ENCODE results near the gene PCK2. TPM values are rescaled to one million over a fixed set of nuclear protein-coding genes. Genes with fewer than 3 reads are reported as not detected.

Gene PCK2
- total RNA-seq, 1 donor: 13.0 TPM

DNA sequence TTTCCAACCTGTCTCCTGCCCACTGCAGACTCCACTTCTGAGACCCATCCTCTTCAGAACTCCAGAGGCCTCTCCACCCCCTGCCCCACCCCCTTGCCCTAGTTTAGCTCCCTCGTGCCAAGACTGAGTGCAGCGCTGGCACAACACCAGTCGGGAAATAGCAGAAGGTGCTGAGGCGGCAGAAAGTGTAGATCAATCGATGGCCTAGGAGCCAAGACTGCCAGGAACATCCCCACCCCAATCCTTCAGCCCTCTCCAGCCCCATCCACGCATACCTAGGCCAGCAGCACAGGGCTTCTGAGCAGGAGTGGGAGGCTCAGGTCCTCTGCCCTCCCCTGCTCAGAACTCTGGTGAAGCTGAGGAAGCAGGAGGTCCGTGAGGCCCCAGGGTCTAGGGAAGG is 21.7 kb upstream of the PCK2 start:
- no peak overlapping the region for H3K4me3 ChIP-seq (ENCODE audit: low read depth, low read length)
- TF ChIP-seq, protein P1, sequence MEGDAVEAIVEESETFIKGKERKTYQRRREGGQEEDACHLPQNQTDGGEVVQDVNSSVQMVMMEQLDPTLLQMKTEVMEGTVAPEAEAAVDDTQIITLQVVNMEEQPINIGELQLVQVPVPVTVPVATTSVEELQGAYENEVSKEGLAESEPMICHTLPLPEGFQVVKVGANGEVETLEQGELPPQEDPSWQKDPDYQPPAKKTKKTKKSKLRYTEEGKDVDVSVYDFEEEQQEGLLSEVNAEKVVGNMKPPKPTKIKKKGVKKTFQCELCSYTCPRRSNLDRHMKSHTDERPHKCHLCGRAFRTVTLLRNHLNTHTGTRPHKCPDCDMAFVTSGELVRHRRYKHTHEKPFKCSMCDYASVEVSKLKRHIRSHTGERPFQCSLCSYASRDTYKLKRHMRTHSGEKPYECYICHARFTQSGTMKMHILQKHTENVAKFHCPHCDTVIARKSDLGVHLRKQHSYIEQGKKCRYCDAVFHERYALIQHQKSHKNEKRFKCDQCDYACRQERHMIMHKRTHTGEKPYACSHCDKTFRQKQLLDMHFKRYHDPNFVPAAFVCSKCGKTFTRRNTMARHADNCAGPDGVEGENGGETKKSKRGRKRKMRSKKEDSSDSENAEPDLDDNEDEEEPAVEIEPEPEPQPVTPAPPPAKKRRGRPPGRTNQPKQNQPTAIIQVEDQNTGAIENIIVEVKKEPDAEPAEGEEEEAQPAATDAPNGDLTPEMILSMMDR (IDR thresholded peaks at IDR 0.05; ENCODE audit: insufficient read depth, low read depth, low read length): no peak
- no peak for DNase-seq (ENCODE audit: low read depth)

DNA sequence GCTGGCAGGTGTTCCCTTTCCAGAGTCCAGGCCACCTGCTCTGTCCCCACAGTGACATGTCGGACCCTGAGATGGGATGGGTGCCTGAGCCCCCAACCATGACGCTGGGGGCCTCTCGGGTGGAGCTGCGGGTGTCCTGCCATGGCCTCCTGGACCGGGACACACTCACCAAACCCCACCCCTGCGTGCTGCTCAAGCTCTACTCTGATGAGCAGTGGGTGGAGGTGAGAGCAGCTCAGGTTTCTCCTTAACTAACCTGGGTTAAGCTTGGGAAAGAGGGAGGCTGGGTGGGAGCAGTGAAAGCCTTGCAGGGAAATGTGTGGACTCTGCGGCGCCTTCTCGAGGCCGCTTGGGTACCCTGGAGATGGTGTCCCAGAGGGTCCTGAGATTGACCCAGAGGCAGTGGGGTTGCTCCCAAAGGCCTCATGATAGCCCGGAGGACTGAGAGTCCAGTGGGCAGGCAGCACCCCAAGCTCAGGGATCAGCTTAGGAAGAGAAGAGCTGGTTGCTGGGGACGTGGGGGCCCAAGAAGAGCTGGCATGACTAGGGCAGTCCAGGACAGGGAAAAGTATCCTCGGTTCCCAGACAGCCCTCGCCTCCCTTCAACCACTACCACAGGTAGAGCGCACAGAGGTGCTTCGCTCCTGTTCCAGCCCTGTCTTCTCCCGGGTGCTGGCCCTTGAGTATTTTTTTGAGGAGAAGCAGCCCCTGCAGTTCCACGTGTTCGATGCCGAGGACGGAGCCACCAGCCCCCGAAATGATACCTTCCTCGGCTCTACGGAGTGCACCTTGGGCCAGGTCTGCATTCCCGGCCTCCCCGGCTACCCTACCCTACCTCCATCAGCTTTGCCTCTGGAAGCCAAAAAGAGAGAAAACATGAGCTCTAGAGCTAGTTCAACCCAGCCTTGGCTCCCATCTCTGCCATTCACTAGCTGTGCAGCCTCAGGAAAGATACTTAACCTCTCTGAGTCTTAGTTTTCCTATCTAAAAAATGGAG is 20.9 kb upstream of the PCK2 start:
- no peak for DNase-seq (ENCODE audit: low read depth)
- TF ChIP-seq, protein P1 (IDR thresholded peaks at IDR 0.05; ENCODE audit: insufficient read depth, low read depth, low read length): no peak
- H3K4me3 ChIP-seq (ENCODE audit: low read depth, low read length): no peak overlapping the region

DNA sequence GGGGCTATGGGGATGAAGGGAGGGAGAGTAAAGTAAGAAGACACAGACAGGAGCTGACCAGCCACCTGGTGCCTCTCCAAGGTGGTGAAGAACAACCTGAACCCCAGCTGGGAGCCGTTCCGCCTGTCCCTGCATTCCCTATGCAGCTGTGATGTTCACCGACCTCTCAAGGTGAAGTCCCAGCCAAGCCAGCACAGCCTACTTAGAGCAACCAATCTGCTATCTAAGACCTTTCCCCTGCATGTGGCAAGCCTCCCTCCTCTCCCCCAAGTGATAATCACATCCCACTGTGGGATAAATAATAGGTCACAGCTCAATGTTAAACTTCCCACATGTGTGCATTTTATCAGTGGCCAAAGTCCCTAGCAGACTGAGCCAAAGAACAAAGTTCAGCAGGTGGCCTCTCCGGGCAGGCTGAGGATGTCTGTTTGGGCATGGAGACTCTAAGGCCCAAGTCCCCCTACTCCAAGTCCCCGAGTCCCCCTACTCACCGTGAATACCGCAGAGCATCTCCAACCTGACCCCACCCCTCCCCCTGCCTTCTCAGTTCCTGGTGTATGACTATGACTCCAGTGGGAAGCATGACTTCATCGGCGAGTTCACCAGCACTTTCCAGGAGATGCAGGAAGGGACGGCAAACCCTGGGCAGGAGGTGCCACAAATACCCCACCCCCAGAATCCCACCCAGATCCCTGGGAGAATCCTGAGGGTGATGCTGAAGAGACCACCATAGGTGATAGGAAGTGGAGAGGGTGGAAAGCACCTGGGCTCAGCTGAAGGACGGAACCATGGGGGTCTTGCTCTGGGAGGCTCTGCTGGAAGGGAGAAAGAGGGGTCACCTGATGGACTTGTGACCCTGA is 19.3 kb upstream of the PCK2 start:
- TF ChIP-seq, protein P1 (IDR thresholded peaks at IDR 0.05; ENCODE audit: insufficient read depth, low read depth, low read length): no peak
- no peak overlapping the region for H3K4me3 ChIP-seq (ENCODE audit: low read depth, low read length)
- DNase-seq (ENCODE audit: low read depth): no peak

DNA sequence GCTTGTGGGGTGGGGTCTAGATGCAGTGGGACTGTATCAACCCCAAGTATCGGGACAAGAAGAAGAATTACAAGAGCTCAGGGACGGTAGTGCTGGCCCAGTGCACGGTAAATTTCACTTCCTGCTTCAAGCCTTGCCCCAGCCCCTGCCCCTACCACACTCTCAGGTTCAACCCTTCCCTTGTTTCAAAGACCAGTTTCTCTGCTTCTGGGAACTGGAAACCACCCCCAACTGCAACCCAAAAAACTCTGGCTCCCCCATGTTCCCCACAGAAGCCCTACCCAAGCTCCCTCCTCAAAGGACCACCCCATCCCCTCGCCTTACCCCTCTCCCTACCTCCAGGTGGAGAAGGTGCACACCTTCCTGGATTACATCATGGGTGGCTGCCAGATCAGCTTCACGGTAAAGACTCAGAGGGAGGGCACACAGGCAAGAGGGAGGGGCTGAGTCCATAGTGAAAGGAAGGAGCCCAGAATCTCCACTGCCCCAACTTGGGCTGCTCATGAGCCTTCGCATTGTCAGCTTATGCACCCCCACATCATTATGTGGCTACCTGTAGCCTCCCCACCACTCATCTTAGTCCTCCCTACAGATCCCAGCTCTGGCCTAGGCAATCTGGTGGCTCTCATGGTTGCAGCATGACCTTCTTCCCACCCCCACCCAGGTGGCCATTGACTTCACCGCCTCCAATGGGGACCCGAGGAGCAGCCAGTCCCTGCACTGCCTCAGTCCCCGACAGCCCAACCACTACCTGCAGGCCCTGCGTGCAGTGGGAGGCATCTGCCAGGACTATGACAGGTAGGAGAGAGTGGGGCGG is 18.4 kb upstream of the PCK2 start:
- no peak overlapping the region for H3K4me3 ChIP-seq (ENCODE audit: low read depth, low read length)
- TF ChIP-seq, protein P1 (IDR thresholded peaks at IDR 0.05; ENCODE audit: insufficient read depth, low read depth, low read length): no peak
- no peak for DNase-seq (ENCODE audit: low read depth)

DNA sequence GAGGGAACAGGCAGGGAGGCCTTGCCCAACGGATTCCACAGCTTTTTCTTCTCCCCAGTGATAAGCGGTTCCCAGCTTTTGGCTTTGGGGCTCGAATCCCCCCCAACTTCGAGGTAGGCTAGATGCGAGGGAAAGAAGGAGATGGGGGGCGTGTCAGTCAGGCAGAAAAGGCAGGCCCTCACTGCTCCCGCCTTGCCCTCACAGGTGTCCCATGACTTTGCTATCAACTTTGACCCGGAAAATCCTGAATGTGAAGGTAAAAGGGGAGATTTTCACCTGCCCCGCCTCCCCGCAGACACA is 17.9 kb upstream of the PCK2 start:
- no peak for DNase-seq (ENCODE audit: low read depth)
- TF ChIP-seq, protein P1 (IDR thresholded peaks at IDR 0.05; ENCODE audit: insufficient read depth, low read depth, low read length): no peak
- H3K4me3 ChIP-seq (ENCODE audit: low read depth, low read length): no peak overlapping the region

DNA sequence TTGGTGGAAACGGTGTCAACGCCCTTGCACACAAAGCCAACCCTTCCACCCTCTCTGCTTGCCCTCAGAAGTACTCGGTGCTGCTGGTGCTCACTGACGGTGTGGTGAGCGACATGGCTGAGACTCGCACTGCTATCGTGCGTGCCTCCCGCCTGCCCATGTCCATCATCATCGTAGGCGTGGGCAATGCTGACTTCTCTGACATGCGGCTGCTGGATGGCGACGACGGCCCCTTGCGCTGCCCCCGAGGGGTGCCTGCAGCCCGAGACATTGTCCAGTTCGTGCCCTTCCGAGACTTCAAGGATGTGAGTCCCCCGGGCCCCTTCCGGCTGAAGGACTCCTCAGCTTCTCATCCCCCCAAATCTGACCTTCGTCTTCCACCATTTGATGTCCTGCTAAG is 17.0 kb upstream of the PCK2 start:
- TF ChIP-seq, protein P1 (IDR thresholded peaks at IDR 0.05; ENCODE audit: insufficient read depth, low read depth, low read length): no peak
- no peak overlapping the region for H3K4me3 ChIP-seq (ENCODE audit: low read depth, low read length)
- no peak for DNase-seq (ENCODE audit: low read depth)

Data from fibroblast of villous mesenchyme (primary cell).